GM15510 (cell line): ENCODE measurements around the gene OR51Q1.

ENCODE experiments used
- POLR2A ChIP-seq: IDR thresholded peaks from 3 replicates; pipeline ENCODE4 v1.6.1; 2011; ENCODE audit warnings: borderline replicate concordance; ENCODE audit not compliant: insufficient read length; ENCODE audit errors: extremely low read depth

Gene OR51Q1

GRCh38 chr11:5467527-5467926, 45.6 kb downstream of the OR51Q1 start:
- no peak for TF ChIP-seq POLR2A
